ENCODE results near the gene EDAR. TPM values are rescaled to one million over a fixed set of nuclear protein-coding genes. Genes with fewer than 3 reads are reported as not detected.
A peak's percentile ranks its signal among the peaks of the same experiment; 100 is the strongest.

Gene EDAR
- 0.33 TPM for total RNA-seq
- long read RNA-seq, result 0 reads

- no peaks in the 10 kb centered on the region for H3K36me3 ChIP-seq
- H3K4me1 ChIP-seq, result peaks cover 4% of the 10 kb centered on the region
- H3K27ac ChIP-seq (replicated peaks), result no peak within 1 kb of the TSS
- intact Hi-C loops (cut with micrococcal nuclease), result no loop called here
- peak within 1 kb of the TSS; percentile 45 for H3K4me3 ChIP-seq
- TF ChIP-seq CTCF (IDR thresholded peaks at IDR 0.05; ENCODE audit: borderline replicate concordance), result peak; percentile 73
- peaks cover 38% of the 10 kb centered on the region for H3K27me3 ChIP-seq (ENCODE audit: low read depth)
- DNase-seq, result peak; percentile 23
- H3K9me3 ChIP-seq (replicated peaks), result no peaks in the 10 kb centered on the region
Measured at GRCh38 chr2:108988796-108989713, at the start of gene EDAR. Gene EDAR (minus strand): TSS chr2:108989220. CDS start chr2:108931014, 58,206 bp downstream.

GRCh38 chr2:109033171-109033570, 44.2 kb upstream of the EDAR start:
- intact Hi-C loops (cut with micrococcal nuclease), result no loop called here
- Histone ChIP-seq H3K27me3 (ENCODE audit: low read depth) (no peaks in the 10 kb centered on the region), H3K27ac (replicated peaks) (no peak overlapping the region)

GRCh38 chr2:109032229-109032820, 43.3 kb upstream of the EDAR start:
- H3K27me3 ChIP-seq (ENCODE audit: low read depth), result no peaks in the 10 kb centered on the region
- no peaks in the 10 kb centered on the region for H3K9me3 ChIP-seq (replicated peaks)
- no peak for DNase-seq
- intact Hi-C loops (cut with micrococcal nuclease), result no loop called here
- peak overlapping the region; percentile 69 for H3K4me3 ChIP-seq
- TF ChIP-seq CTCF (IDR thresholded peaks at IDR 0.05; ENCODE audit: borderline replicate concordance), result no peak
- peaks cover 9% of the 10 kb centered on the region for H3K4me1 ChIP-seq
- H3K27ac ChIP-seq (replicated peaks), result no peak overlapping the region
- no peaks in the 10 kb centered on the region for H3K36me3 ChIP-seq

More at GRCh38 chr2:109033171-109033570, 44.2 kb upstream of the EDAR start:
- no peak for TF ChIP-seq CTCF (IDR thresholded peaks at IDR 0.05; ENCODE audit: borderline replicate concordance)
- Histone ChIP-seq H3K4me1 (peaks cover 9% of the 10 kb centered on the region), H3K4me3 (no peak overlapping the region), H3K9me3 (replicated peaks) (no peaks in the 10 kb centered on the region), H3K36me3 (no peaks in the 10 kb centered on the region)
- no peak for DNase-seq

GRCh38 chr2:109031476-109032228, 42.6 kb upstream of the EDAR start:
- Histone ChIP-seq H3K4me3 (peak overlapping the region; percentile 69), H3K4me1 (peaks cover 9% of the 10 kb centered on the region), H3K9me3 (replicated peaks) (no peaks in the 10 kb centered on the region), H3K36me3 (no peaks in the 10 kb centered on the region), H3K27ac (replicated peaks) (no peak overlapping the region), H3K27me3 (ENCODE audit: low read depth) (no peaks in the 10 kb centered on the region)
- DNase-seq, result peak; percentile 33
- intact Hi-C loops (cut with micrococcal nuclease), result no loop called here
- peak; percentile 16 for TF ChIP-seq CTCF (IDR thresholded peaks at IDR 0.05; ENCODE audit: borderline replicate concordance)

GRCh38 chr2:109030870-109031475, 42.0 kb upstream of the EDAR start:
- no peaks in the 10 kb centered on the region for H3K27me3 ChIP-seq (ENCODE audit: low read depth)
- no peak for DNase-seq
- peaks cover 9% of the 10 kb centered on the region for H3K4me1 ChIP-seq
- no peaks in the 10 kb centered on the region for H3K9me3 ChIP-seq (replicated peaks)
- peak overlapping the region; percentile 69 for H3K4me3 ChIP-seq
- TF ChIP-seq CTCF (IDR thresholded peaks at IDR 0.05; ENCODE audit: borderline replicate concordance), result no peak
- H3K36me3 ChIP-seq, result no peaks in the 10 kb centered on the region
- intact Hi-C loops (cut with micrococcal nuclease), result no loop called here
- no peak overlapping the region for H3K27ac ChIP-seq (replicated peaks)
